ENCODE results near the gene WDR59. TPM values are rescaled to one million over a fixed set of nuclear protein-coding genes. Genes with fewer than 3 reads are reported as not detected.

The WDR59 gene
- polyA plus RNA-seq, 1 donor (not counting 4 experiments of a cell fraction or from before 2014, with no cell fraction given): 59.7 TPM

DNA sequence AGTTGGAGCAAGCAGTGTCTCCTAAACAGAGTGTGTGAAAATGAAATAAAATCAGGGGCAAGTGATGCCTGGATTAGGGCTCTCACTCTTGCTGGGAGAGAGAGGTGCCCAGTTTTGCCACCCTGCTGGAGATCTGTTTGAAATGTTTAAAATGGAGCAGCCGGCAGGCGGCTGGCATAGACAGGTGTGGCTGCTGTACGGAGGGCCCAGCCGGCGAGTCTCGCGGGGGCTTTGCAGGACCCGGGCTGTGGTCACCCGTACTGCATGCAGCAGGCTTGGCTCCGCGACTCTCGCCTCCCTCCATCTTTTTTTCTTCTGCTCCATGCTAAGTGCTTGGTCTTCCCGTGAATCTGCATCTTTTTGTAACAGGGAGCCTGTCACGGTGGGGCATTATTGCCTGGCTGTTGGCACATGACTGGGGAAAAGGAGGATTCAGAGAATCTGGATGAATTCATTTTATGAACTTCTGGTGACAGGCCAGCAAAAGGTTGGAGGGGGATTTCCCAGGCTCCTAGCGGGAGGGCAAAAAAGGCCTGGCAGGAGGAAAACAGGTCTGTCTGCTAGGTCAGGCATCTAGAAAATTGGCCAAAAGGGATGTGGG is 15.7 kb upstream of the WDR59 start:
- TF ChIP-seq EZH2 (IDR thresholded peaks at IDR 0.05; ENCODE audit: low read length): no peak
- TF ChIP-seq, protein P1, sequence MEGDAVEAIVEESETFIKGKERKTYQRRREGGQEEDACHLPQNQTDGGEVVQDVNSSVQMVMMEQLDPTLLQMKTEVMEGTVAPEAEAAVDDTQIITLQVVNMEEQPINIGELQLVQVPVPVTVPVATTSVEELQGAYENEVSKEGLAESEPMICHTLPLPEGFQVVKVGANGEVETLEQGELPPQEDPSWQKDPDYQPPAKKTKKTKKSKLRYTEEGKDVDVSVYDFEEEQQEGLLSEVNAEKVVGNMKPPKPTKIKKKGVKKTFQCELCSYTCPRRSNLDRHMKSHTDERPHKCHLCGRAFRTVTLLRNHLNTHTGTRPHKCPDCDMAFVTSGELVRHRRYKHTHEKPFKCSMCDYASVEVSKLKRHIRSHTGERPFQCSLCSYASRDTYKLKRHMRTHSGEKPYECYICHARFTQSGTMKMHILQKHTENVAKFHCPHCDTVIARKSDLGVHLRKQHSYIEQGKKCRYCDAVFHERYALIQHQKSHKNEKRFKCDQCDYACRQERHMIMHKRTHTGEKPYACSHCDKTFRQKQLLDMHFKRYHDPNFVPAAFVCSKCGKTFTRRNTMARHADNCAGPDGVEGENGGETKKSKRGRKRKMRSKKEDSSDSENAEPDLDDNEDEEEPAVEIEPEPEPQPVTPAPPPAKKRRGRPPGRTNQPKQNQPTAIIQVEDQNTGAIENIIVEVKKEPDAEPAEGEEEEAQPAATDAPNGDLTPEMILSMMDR (optimal IDR thresholded peaks at IDR 0.05 in 1 of 3, IDR thresholded peaks at IDR 0.05 in 1 of 3, conservative IDR thresholded peaks at IDR 0.05 in 1 of 3; ENCODE audit: extremely low read depth in 1 of 3, insufficient read depth in 2 of 3, low read length in 3 of 3): no peak
- DNase-seq (ENCODE audit: low read depth, low spot score) (no peak), FAIRE-seq (no peak)
- Histone ChIP-seq H3K4me3 (ENCODE audit: control insufficient read depth in 2 of 3, extremely low read depth in 1 of 3, insufficient read depth in 2 of 3, low read depth in 1 of 3, low read length in 3 of 3) (peak overlapping the region; percentile 64 to 87 (median 73)), H4K20me1 (ENCODE audit: control insufficient read depth, extremely low read depth, insufficient read depth, low read length) (no peaks in the 10 kb centered on the region), H3K9me1 (ENCODE audit: control insufficient read depth, extremely low read depth, insufficient read depth, low read length) (peaks cover 2% of the 10 kb centered on the region), H3K79me2 (ENCODE audit: control insufficient read depth, insufficient read depth, low read length) (peaks cover 56% of the 10 kb centered on the region), H3K27ac (ENCODE audit: control insufficient read depth, insufficient read depth, low read length) (peak overlapping the region; percentile 13), H3K9me3 (ENCODE audit: control insufficient read depth, low read depth, low read length) (no peaks in the 10 kb centered on the region), H3K27me3 (ENCODE audit: control insufficient read depth, extremely low read depth, insufficient read depth, low read length) (no peaks in the 10 kb centered on the region), H2AFZ (ENCODE audit: control insufficient read depth, low read length) (peak overlapping the region; percentile 26), H3K9ac (ENCODE audit: control insufficient read depth, extremely low read depth, insufficient read depth, low read length) (peak overlapping the region; percentile 65), H3K36me3 (ENCODE audit: control insufficient read depth in 2 of 2, extremely low read depth in 1 of 2, insufficient read depth in 2 of 2, low read length in 2 of 2) (no peaks in the 10 kb centered on the region), H3K4me1 (ENCODE audit: control insufficient read depth, extremely low read depth, insufficient read depth, low read length) (peaks cover 33% of the 10 kb centered on the region), H3K4me2 (ENCODE audit: control insufficient read depth, extremely low read depth, insufficient read depth, low read depth, low read length) (peak overlapping the region; percentile 96)
- dilution Hi-C loops (cut with MboI; ENCODE audit: extremely low pct_ligation_motif_present, low sequenced_read_pairs): no loop called here

DNA sequence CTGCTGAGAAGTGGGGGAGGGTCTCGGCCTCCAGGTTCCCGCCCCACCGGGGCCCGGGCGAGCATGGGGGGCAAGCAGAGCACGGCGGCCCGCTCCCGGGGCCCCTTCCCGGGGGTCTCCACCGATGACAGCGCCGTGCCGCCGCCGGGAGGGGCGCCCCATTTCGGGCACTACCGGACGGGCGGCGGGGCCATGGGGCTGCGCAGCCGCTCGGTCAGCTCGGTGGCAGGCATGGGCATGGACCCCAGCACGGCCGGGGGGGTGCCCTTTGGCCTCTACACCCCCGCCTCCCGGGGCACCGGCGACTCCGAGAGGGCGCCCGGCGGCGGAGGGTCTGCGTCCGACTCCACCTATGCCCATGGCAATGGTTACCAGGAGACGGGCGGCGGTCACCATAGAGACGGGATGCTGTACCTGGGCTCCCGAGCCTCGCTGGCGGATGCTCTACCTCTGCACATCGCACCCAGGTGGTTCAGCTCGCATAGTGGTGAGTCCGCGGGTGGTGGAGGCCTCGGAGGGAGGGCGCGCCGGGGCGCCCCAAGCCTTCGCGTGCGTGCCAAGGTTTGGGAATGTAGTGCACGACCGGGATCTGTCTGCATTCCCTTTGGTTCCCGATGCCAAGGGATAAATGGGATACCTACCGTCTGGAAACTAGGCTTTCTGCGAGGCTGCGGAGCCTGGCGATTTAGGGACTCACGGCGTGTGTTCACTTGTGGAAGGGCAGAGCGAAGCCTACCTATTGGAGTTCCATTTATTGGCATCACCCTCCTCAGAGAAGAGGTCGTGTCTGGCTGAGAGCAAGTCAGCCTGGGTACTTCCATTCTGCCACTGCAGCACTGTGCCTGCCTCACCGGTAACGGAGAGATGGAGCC is 14.9 kb upstream of the WDR59 start:
- H3K79me2 ChIP-seq (ENCODE audit: control insufficient read depth, insufficient read depth, low read length): peaks cover 48% of the 10 kb centered on the region
- dilution Hi-C loops (cut with MboI; ENCODE audit: extremely low pct_ligation_motif_present, low sequenced_read_pairs): no loop called here
- TF ChIP-seq, protein P1 (optimal IDR thresholded peaks at IDR 0.05 in 1 of 3, IDR thresholded peaks at IDR 0.05 in 1 of 3, conservative IDR thresholded peaks at IDR 0.05 in 1 of 3; ENCODE audit: extremely low read depth in 1 of 3, insufficient read depth in 2 of 3, low read length in 3 of 3): no peak
- no peak for TF ChIP-seq EZH2 (IDR thresholded peaks at IDR 0.05; ENCODE audit: low read length)
- peaks cover 2% of the 10 kb centered on the region for H3K9me1 ChIP-seq (ENCODE audit: control insufficient read depth, extremely low read depth, insufficient read depth, low read length)
- no peak for DNase-seq (ENCODE audit: low read depth, low spot score)
- H4K20me1 ChIP-seq (ENCODE audit: control insufficient read depth, extremely low read depth, insufficient read depth, low read length): no peaks in the 10 kb centered on the region
- peak overlapping the region; percentile 65 for H3K9ac ChIP-seq (ENCODE audit: control insufficient read depth, extremely low read depth, insufficient read depth, low read length)
- H3K4me2 ChIP-seq (ENCODE audit: control insufficient read depth, extremely low read depth, insufficient read depth, low read depth, low read length): peak overlapping the region; percentile 96
- H3K36me3 ChIP-seq (ENCODE audit: control insufficient read depth in 2 of 2, extremely low read depth in 1 of 2, insufficient read depth in 2 of 2, low read length in 2 of 2): no peaks in the 10 kb centered on the region
- no peaks in the 10 kb centered on the region for H3K27me3 ChIP-seq (ENCODE audit: control insufficient read depth, extremely low read depth, insufficient read depth, low read length)
- H3K4me3 ChIP-seq (ENCODE audit: control insufficient read depth in 2 of 3, extremely low read depth in 1 of 3, insufficient read depth in 2 of 3, low read depth in 1 of 3, low read length in 3 of 3): peak overlapping the region; percentile 64 to 87 (median 73)
- no peak for FAIRE-seq
- peaks cover 33% of the 10 kb centered on the region for H3K4me1 ChIP-seq (ENCODE audit: control insufficient read depth, extremely low read depth, insufficient read depth, low read length)
- H3K9me3 ChIP-seq (ENCODE audit: control insufficient read depth, low read depth, low read length): no peaks in the 10 kb centered on the region
- H3K27ac ChIP-seq (ENCODE audit: control insufficient read depth, insufficient read depth, low read length): peak overlapping the region; percentile 43
- no peak overlapping the region for H2AFZ ChIP-seq (ENCODE audit: control insufficient read depth, low read length)

Measured in keratinocyte (primary cell).